Loucy (cell line): ENCODE measurements around the gene AAK1.

ENCODE experiments used
- H2AFZ ChIP-seq: fragments of 200-600 bp; sonication (generic); 2 replicates; pipeline ENCODE4 v1.6.0; 2016; ENCODE audit warnings: antibody characterized with exemption, mild to moderate bottlenecking, low read length, moderate library complexity
- H3F3A ChIP-seq: fragments of 200-600 bp; 2 replicates; pipeline ENCODE4 v1.6.0; 2016; ENCODE audit warnings: antibody characterized with exemption, low read depth, mild to moderate bottlenecking
- H3K27me3 ChIP-seq: fragments of 200-600 bp; sonication (generic); 2 replicates; pipeline ENCODE4 v1.6.1; 2014; ENCODE audit warnings: low read length, mild to moderate bottlenecking; ENCODE audit not compliant: insufficient read depth, poor library complexity, severe bottlenecking
- H3K36me3 ChIP-seq: fragments of 200-600 bp; sonication (generic); 2 replicates; pipeline ENCODE4 v1.6.1; 2016; ENCODE audit warnings: low read length; ENCODE audit not compliant: insufficient read depth
- H3K4me1 ChIP-seq: fragments of 200-600 bp; sonication (generic); 2 replicates; pipeline ENCODE4 v1.5.1; 2014; ENCODE audit warnings: low read length, mild to moderate bottlenecking; ENCODE audit not compliant: insufficient read depth, poor library complexity, severe bottlenecking
- H3K4me2 ChIP-seq: fragments of 200-600 bp; sonication (generic); 2 replicates; pipeline ENCODE4 v1.6.0; 2014; ENCODE audit warnings: antibody characterized with exemption, low read length, low read depth, mild to moderate bottlenecking; ENCODE audit not compliant: poor library complexity, severe bottlenecking
- H3K4me3 ChIP-seq: fragments of 200-600 bp; sonication (generic); 2 replicates; pipeline ENCODE4 v1.5.1; 2014; ENCODE audit warnings: low read length, mild to moderate bottlenecking, mixed read lengths; ENCODE audit not compliant: poor library complexity, severe bottlenecking
- H3K79me2 ChIP-seq: fragments of 200-600 bp; sonication (generic); 2 replicates; pipeline ENCODE4 v1.6.1; 2014; ENCODE audit warnings: low read length; ENCODE audit not compliant: insufficient read depth
- H3K9ac ChIP-seq: fragments of 200-600 bp; sonication (generic); 2 replicates; pipeline ENCODE4 v1.6.0; 2014; ENCODE audit warnings: mild to moderate bottlenecking, low read depth, low read length, moderate library complexity; ENCODE audit not compliant: poor library complexity, severe bottlenecking
- H3K9me2 ChIP-seq: fragments of 200-600 bp; sonication (generic); replicated peaks from 2 replicates; pipeline ENCODE4 v1.6.1; 2016; ENCODE audit warnings: low read depth, low read length, mixed read lengths
- H3K9me3 ChIP-seq: fragments of 200-600 bp; sonication (generic); 2 replicates; pipeline ENCODE4 v1.6.1; 2014; ENCODE audit warnings: mild to moderate bottlenecking, antibody characterized with exemption, low read length, low read depth; ENCODE audit not compliant: insufficient read depth
- H4K20me1 ChIP-seq: fragments of 200-600 bp; sonication (generic); 2 replicates; pipeline ENCODE4 v1.6.0; 2014; ENCODE audit warnings: antibody characterized with exemption, low read length, mild to moderate bottlenecking; ENCODE audit not compliant: insufficient read depth, poor library complexity, severe bottlenecking
- EZH2phosphoT487 ChIP-seq: fragments of 200-600 bp; IDR thresholded peaks from 2 replicates; pipeline ENCODE4 v1.6.1; 2018; ENCODE audit warnings: antibody characterized with exemption, mild to moderate bottlenecking, moderate library complexity, borderline replicate concordance
- TF ChIP-seq, protein P1 (sequence below): fragments of 200-600 bp; sonication (generic); conservative IDR thresholded peaks from 2 replicates; pipeline ENCODE4 v1.5.1; 2014; ENCODE audit warnings: mild to moderate bottlenecking, antibody characterized with exemption, low read length

Gene AAK1

DNA sequence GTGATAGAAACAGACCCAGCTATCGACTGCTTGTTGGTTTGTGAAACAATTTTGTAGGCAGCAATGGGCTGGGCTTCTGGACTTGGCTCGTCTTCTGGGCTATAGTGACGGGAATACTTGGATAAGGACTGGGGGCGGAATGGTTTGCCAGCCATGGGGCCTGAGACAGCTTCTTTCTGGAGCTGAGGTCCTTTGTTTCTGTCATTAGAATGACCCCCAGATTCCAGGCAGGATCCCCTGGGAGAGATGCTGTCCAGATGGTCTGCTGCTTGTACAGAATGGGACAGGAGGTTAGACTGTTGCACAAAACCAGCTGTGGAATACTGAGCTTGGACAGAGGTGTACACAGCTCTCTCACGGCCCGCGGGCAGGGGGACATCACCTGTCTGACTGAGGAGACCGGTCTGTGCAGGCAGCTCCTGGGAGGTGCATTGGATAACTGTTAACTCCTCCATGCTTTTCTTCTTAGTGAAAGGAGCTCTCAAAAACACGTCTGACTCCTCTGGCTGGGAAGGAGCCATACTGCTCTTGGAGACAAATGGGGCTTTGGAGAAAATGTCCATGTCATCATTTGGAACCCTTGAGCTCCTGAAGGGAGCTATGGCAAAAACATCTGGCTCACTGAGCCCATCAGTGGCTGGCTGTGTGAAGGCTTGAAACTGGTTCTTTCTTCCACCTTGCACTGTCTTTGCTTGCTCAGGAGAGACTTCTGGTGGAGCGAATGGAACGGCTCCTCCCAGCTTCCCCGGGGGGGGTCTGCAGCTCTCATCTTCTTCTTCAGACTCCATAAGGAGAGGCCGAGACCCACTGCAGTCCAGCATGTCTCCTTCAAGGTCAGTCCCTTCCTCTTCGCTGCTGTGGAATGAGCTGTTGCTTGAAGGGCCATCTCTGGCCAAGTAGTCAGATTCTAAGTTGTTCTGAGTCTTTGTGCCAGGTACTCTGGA, 177.8 kb downstream of the AAK1 start:
- Histone ChIP-seq H3K36me3 (peaks cover 19% of the 10 kb centered on the region; the same call in 1 of the 2 replicates), H3K79me2 (no peaks in the 10 kb centered on the region), H3K27me3 (no peaks in the 10 kb centered on the region), H3F3A (no peaks in the 10 kb centered on the region), H3K4me1 (no peaks in the 10 kb centered on the region), H3K4me2 (no peak overlapping the region), H3K9me3 (no peaks in the 10 kb centered on the region), H3K4me3 (no peak overlapping the region), H4K20me1 (no peaks in the 10 kb centered on the region), H2AFZ (no peak overlapping the region), H3K9me2 (no peaks in the 10 kb centered on the region), H3K9ac (no peak overlapping the region)
- no peak for TF ChIP-seq EZH2phosphoT487
- TF ChIP-seq, protein P1, sequence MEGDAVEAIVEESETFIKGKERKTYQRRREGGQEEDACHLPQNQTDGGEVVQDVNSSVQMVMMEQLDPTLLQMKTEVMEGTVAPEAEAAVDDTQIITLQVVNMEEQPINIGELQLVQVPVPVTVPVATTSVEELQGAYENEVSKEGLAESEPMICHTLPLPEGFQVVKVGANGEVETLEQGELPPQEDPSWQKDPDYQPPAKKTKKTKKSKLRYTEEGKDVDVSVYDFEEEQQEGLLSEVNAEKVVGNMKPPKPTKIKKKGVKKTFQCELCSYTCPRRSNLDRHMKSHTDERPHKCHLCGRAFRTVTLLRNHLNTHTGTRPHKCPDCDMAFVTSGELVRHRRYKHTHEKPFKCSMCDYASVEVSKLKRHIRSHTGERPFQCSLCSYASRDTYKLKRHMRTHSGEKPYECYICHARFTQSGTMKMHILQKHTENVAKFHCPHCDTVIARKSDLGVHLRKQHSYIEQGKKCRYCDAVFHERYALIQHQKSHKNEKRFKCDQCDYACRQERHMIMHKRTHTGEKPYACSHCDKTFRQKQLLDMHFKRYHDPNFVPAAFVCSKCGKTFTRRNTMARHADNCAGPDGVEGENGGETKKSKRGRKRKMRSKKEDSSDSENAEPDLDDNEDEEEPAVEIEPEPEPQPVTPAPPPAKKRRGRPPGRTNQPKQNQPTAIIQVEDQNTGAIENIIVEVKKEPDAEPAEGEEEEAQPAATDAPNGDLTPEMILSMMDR: no peak

DNA sequence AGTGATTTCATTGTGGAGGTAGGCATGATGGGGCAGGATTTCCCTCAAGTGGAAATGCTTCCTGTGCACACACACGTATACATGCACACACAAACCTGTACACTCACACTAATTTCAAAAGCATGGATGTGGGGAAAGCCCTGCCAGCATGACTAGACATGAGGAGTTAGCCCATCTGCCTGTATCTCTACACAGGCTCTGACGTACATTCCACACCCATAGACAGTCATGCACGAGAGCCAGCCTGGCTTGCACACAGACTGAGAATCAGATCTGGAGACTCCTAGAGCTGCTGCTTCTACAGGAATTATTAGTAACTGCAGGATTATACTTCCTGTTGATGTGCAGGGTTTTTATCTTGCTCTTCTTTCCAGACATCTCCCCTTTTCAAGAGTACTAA, 179.0 kb downstream of the AAK1 start:
- H3K4me2 ChIP-seq: no peak overlapping the region
- no peaks in the 10 kb centered on the region for H3K27me3 ChIP-seq
- peaks cover 19% of the 10 kb centered on the region; the same call in 1 of the 2 replicates for H3K36me3 ChIP-seq
- TF ChIP-seq, protein P1: no peak
- TF ChIP-seq EZH2phosphoT487: no peak
- no peaks in the 10 kb centered on the region for H3K9me3 ChIP-seq
- no peaks in the 10 kb centered on the region for H4K20me1 ChIP-seq
- no peaks in the 10 kb centered on the region for H3K79me2 ChIP-seq
- no peak overlapping the region for H2AFZ ChIP-seq
- H3K4me3 ChIP-seq: no peak overlapping the region
- no peaks in the 10 kb centered on the region for H3K9me2 ChIP-seq
- no peak overlapping the region for H3K9ac ChIP-seq
- no peaks in the 10 kb centered on the region for H3K4me1 ChIP-seq
- H3F3A ChIP-seq: no peaks in the 10 kb centered on the region

DNA sequence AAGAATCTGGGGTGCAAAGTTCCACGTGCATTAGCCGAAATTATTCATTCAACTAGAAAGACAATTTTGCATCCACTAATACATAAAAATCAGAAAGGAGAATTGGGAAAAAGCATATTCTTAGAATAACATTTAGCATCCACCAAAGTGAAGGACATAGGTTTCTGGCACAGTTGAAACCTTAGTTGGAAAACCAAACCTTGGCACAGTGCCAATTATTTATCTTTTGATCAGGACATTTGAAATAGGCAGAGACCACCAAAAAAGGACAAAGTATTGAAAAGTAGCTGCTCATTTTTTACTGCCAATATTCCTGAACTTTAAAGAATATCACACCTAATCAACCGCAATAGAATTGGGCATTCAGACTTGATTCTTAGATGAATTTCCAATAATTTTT, 180.8 kb downstream of the AAK1 start:
- Histone ChIP-seq H3K4me2 (no peak overlapping the region), H3K4me3 (no peak overlapping the region), H3K27me3 (no peaks in the 10 kb centered on the region), H3F3A (no peaks in the 10 kb centered on the region), H4K20me1 (no peaks in the 10 kb centered on the region), H3K9me2 (no peaks in the 10 kb centered on the region), H3K9ac (no peak overlapping the region), H2AFZ (no peak overlapping the region), H3K36me3 (peaks cover 19% of the 10 kb centered on the region; the same call in 1 of the 2 replicates), H3K9me3 (no peaks in the 10 kb centered on the region), H3K4me1 (no peaks in the 10 kb centered on the region), H3K79me2 (no peaks in the 10 kb centered on the region)
- TF ChIP-seq, protein P1: no peak
- TF ChIP-seq EZH2phosphoT487: no peak
